ENCODE results near the gene MGAT4B.

MGAT4B gene

DNA sequence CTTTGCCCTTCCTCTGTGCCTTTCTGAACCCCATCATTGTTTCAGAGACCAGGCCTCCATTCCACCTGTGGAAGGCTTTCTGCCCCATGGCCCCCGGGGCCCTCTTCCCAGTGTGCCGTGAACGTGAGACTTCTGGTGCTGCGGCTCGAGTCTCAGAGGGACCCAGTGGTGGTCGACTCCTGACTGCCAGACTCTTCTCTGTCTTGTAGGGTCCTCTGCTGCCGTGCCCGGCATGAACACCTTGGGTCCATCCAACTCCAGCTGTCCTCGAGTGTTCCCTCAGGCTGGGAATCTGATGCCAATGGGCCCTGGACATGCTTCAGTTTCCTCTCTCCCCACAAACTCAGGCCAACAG, 33.0 kb downstream of the MGAT4B start:
- in situ Hi-C loops (cut with MboI; ENCODE audit: low sequenced_read_pairs) = no loop called here

DNA sequence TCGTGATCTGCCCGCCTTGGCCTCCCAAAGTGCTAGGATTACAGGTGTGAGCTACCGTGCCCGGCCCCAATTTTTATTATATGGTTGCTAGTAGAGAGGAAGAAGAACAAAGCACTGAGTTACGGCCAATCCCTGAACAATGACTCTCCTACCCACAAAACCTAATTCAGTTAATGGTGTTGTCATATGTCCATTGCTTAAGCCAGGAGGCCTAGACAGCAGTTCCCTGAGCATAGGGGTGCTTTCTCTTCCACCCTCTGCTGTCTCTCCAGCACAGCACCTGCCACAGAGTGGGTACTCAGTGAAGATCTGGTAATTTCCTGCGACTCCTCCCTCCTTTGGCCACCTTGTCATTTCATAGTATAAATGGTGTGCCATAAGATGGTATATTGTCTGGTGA, 34.3 kb downstream of the MGAT4B start:
- in situ Hi-C loops (cut with MboI; ENCODE audit: low sequenced_read_pairs) = no loop called here

DNA sequence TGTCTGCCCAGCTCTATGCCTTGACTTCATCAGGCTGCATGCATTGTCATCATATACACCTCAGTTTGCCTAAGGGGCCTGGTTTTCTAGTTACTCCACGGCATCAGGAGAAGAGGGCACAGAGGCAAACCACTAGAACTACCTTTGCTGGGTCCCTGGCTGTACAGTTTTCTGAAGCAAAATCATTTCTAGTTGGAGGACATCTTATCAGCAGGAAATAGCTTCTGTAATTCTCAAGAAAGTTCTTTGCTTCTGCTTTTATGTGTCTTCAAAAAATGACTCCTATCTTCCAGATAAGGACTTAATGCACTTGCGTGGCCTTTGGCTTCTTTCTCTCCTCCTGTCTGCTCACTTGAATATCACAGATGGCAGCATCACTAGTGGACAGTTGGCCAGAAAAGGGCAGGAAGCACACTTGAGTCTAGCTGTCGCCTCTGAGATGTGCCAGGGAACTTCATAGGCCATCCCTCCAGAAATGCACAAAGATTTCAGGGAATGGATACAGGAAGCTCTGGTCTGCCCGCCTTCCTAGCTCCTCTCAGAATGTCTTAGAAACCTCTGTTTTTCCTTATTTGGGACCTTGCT, 35.3 kb downstream of the MGAT4B start:
- in situ Hi-C loops (cut with MboI; ENCODE audit: low sequenced_read_pairs) = no loop called here

DNA sequence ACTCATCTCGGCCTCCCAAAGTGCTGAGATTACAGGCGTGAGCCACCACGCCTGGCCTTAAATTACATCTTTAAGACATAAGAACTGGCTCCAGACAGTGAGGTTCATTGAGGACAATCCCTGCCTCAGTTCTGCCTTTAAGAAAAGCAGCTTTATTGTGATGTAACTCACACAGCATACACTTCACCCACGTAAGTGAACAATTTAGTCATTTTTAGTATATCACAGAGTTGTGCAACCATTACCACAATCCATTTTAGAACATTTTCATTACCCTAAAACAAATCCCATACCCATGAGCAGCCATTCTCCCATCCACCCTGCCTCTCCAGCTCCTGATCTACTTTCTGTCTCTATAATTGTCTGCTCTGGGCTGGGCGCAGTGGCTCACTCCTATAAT, 36.9 kb downstream of the MGAT4B start:
- in situ Hi-C loops (cut with MboI; ENCODE audit: low sequenced_read_pairs) = no loop called here

DNA sequence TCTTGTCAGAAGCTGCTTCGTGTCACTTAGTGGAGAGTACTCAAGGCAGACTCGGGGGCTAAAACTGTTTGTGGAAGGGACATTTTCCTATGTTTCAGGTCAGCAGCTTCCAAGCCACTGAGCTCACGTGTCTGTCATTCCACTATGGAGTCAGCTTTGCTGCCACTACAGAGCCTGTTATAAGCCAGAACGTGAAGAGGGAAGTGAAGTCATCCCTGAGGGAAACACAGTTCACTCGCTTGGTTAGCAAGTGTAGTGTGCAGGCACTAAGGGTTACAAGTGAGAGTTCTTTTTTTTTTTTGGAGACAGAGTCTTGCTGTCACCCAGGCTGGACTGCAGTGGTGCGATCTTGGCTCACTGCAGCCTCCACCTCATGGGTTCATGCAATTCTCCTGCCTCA, 37.4 kb downstream of the MGAT4B start:
- in situ Hi-C loops (cut with MboI; ENCODE audit: low sequenced_read_pairs) = no loop called here

DNA sequence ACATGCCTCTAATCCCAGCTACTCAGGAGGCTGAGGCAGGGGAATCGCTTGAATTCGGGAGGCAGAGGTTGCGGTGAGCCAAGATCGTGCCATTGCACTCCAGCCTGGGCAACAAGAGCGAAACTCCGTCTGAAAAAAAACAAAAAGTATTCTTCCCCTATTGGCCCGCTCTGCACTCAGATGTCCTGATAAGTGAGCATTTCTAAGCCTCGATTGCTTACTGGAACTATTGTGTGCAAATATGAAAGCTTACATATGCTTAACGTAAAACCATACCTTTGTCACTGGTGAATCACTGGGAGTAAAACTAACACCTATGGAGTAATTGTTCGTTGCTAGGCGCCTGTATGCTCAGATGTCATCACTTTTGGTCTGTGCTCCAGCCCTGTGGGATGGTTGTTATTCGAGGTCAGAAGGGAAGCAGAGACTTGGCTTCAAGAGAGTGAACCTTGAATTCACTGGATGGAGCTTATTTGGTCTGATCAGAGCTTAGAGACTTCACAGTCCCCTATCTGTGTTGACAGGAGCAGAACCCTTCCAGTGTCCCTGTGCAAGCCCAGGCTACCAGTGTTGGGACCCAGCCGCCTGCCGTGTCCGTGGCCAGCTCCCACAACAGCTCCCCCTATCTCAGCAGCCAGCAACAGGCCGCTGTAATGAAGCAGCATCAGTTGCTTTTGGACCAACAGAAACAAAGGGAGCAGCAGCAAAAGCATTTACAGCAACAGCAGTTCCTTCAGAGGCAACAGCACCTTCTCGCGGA, 38.2 kb downstream of the MGAT4B start:
- in situ Hi-C loops (cut with MboI; ENCODE audit: low sequenced_read_pairs) = no loop called here

DNA sequence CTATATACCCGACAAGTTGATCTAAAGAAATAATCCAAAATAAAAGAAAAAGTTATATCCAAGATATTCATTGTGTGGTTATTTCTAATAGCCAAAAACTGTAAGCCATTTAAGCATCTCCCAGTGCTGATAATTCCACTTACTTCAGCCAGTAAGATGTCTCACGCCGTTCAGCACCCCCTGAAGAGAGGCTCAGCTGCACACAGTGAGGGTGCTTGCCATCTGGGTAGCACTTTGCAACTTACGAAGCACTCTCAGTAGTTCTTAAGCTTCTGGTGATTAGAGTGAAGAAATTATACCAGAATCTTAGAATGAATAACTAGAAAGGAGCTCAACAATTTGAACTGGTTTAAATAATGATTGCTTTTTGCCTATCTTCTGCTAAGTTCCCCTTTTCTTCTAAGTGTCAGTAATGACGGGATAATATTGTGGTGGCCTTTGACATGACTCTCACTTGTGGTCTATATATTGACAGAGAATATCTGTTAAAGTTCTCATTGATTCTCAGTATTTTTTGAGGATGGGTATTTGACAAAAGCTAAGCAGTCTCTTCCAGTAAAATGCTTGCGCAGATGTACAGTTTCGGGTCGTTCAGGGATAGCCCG, 39.1 kb downstream of the MGAT4B start:
- in situ Hi-C loops (cut with MboI; ENCODE audit: low sequenced_read_pairs) = no loop called here

DNA sequence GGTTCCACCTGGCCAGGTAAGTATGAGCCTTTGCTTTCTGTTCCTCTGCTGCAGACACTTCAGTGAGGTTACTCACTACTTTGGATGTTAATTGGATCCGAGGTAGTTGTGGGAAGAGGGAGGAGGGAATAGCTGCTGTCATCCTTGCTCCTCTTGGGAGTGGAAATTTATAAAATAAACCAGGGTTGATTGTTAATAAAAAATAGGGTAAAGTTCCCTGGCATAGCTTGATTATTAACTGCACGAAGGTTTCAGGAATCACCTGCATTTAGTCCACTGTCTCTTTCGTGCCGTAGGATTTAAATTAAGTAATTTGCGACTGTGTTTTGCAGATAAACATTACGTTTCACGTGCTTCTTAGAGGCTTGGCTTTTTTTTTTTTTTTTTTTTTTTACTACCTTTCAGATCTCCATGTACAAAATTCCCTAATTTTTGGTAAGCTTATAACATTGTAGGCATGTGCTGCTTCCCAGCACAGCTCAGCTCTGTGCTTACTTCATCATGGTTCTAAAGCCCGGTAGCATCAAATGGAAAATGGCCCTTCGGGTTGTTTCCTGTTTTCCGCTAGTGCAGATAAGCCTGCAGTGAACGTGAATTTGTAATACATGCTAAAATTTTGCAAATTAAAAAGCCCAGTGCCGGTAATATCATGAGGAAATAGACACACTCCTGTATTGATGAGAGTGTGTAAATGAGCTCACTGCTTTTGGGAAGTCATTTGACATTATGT, 39.8 kb downstream of the MGAT4B start:
- in situ Hi-C loops (cut with MboI; ENCODE audit: low sequenced_read_pairs) = no loop called here

DNA sequence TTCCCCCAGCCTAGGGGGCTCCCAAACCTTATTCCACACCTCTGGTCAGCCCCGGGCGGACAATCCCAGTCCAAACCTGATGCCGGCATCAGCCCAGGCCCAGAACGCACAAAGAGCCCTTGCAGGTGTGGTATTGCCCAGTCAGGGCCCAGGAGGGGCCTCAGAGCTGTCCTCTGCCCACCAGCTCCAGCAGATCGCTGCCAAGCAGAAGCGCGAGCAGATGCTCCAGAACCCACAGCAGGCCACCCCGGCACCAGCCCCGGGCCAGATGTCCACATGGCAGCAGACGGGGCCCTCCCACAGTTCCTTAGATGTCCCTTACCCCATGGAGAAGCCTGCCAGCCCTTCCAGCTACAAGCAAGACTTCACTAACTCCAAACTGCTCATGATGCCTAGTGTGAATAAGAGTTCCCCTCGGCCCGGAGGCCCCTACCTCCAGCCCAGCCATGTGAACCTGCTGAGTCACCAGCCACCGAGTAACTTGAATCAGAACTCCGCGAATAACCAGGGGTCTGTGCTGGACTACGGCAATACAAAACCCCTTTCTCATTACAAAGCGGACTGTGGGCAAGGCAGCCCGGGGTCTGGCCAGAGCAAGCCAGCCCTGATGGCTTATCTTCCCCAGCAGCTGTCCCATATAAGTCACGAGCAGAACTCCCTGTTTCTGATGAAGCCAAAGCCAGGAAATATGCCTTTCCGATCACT, 40.5 kb downstream of the MGAT4B start:
- in situ Hi-C loops (cut with MboI; ENCODE audit: low sequenced_read_pairs) = no loop called here

DNA sequence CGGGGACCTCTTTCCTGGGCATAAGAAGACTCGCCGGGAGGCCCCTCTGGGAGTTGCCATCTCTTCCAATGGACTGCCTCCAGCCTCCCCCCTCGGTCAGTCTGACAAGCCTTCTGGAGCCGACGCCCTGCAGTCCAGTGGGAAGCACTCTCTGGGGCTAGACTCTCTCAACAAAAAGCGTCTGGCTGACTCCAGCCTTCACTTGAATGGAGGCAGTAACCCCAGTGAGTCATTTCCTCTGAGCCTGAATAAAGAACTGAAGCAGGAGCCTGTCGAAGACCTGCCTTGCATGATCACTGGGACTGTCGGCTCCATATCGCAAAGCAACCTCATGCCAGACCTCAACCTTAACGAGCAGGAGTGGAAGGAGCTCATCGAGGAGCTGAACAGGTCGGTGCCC, 41.3 kb downstream of the MGAT4B start:
- in situ Hi-C loops (cut with MboI; ENCODE audit: low sequenced_read_pairs) = no loop called here

DNA sequence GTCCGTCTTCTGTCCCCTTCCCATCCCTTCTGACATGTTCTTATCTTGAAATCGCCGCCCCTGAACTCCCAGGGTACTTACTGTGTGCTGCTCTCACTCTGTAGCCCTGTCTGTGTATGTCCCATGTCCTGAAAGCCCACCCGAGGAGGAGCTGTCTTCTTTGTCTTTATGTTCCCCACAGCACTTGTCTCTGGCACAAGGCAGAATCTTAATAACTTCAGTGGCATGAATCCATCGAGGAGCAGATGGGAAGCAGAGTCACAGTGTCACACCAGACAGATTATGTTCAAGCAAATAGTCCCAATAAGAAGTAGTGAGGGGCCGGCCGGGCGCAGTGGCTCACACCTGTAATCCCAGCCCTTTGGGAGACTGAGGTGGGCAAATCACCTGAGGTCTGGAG, 42.6 kb downstream of the MGAT4B start:
- in situ Hi-C loops (cut with MboI; ENCODE audit: low sequenced_read_pairs) = no loop called here

DNA sequence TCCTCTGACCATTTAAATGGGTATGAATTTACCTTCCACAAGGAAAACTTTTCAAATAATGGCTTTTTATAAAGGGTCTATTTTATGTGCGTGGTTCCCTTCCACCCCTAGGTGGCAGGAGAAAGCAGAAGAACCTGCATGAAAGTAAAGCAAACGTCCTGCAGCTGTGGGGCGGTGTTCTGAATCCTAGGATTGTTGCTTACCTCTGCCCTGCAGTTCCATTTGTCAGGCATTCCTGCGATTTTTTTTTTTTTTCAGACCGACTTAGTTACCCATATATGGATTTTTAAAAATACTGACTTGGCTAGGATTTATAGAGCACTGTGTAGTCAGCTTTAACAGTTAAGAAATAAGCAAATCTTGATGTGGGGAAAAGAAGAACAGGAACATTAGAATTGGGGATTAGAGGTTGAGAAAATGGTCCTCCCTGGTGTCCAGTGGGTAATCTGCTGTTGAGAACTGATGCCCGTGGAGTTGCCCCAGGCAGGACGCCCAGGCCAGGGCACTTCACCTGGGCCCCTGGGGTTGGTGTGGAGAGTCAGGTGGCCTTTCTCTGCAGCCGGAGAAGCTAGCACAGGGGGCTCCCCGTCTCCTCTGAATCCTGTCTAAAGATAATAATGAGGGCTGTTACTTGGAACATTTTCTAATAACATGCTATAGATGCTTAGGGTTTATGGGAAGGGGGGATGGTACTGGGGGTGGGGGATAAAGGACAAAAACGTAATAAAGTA, 43.3 kb downstream of the MGAT4B start:
- in situ Hi-C loops (cut with MboI; ENCODE audit: low sequenced_read_pairs) = no loop called here

DNA sequence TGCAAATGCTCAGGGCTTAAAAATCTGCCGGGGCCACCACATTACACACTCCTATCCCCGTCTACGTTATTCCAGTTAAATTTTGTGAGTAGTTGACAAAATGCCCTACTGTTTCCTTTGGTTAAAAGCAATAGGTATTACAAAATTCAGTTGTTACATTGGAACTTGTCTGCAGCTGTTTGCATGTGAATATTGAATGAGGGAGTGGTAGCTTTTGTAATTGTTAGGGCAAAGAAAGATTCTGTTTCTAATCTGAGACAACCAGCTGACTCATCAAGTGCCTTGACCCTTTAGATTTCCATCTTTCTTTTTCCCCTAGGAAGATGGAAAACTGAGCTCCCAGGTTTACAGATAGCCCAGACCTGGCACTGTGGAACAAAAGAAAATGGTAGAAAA, 43.9 kb downstream of the MGAT4B start:
- in situ Hi-C loops (cut with MboI; ENCODE audit: low sequenced_read_pairs) = no loop called here

DNA sequence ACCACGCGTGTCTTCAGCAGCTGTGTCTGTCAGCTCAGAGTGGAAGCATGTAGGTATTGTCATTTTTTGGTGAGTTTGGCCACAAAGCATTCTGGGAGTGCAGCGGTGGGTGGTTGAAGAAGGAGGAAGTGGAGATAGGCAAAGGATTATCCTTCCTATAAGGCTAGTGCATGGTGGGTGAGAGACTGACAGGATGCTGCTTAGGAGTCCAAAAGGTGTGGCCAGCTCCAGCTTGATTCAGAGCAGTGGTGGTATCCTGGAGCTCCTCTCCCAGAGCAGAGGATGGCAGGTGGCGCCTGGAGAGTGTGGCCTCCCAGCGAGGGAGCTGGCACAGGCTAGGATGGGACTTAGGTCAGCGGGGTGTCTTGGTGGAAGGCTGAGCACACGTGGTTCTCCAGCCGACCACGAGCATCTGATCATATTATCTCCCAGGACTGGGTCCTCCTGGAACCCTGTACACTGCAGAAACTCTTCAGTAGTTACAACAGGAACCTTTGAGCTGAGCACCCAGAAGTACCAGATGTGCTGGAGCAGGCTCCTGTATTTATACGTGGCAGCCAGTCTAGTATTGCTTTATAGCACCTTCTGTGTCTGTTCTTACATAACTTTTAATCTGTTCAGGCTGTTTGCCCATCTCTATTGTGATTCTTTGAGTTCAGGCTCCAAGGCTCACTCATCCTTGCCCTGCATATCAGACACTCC, 44.4 kb downstream of the MGAT4B start:
- in situ Hi-C loops (cut with MboI; ENCODE audit: low sequenced_read_pairs) = no loop called here

DNA sequence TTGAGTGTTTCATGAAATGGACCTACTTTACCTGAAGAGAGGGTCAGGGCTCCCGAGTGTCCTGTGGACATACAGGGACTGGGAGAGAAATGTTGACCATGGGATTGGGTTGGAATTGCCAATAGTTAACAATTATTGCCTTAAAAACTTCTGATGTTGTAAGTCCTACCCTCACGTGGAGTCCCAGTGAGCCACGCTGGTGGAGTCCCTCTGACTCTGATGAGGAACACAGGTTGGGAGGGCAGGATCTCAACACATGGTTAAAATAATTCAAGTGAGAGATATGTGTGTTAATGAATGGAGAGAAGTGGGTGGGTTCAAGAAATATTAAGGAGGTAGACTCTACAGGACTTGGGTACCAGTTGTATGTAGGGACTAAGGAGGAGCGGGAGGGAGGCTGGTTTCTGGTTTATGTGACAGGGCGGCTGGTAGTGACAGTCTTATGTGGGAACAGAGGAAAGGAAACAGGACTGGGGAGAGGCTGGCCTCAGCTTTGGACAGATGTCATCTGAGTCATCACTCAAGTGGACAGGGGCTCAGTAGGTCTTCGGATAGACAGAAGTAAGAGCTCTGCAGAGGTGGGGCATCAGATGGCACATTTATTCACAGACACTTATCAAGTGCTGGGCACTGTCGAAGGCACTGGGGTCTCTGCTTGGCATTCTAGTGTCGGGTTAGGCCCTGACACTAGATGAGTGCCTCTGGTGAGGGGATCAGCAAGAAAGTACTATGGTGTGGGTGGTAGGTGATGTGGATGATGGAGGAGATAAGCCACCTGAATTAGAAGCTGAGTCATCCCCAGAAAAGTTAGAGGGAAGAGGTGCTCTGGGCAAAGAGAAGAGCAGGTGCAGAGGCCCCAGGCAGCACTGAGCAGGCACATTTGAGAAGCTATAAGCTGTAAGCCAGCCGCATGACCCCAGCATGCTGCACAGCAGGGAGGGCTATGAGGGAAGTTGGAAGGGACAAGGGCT, 46.8 kb downstream of the MGAT4B start:
- in situ Hi-C loops (cut with MboI; ENCODE audit: low sequenced_read_pairs) = no loop called here

DNA sequence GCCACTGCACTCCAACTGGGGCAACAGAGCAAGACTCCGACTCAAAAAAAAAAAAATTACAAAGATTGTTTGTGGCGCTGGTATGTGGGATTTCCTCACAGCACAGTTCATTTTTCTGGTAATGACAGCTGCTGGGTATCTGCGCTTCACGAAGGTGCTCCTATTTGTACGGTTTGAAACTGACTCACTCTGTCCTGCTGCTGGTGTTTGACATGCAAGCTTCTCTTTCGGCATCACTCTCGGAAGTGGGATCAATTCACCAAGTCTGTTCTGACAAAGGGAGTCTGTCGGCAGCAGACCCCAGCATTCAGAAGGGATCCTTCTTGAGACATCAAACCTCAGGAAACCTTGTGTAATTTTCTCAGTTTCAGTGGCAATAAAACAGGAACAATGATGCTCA, 47.7 kb downstream of the MGAT4B start:
- in situ Hi-C loops (cut with MboI; ENCODE audit: low sequenced_read_pairs) = no loop called here

DNA sequence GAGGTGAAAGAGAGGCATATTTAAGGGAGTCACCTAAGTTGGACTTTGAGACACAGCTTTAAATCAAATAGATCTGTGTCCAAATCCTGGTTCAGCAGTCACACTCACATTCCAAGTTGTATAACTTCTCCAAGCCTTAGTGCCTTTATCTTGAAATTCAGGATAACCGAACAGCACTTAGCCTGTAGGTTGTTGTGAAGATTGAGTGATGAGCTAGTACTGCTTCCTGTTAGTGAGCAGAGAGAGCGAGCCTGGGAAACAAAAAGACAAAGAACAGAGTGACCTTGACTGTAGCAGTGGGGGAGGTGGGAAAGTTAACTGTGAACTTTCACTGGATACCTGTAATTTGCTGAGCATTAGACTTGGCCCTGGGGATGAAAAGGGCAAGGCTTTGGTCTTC, 51.6 kb downstream of the MGAT4B start:
- in situ Hi-C loops (cut with MboI; ENCODE audit: low sequenced_read_pairs) = no loop called here

DNA sequence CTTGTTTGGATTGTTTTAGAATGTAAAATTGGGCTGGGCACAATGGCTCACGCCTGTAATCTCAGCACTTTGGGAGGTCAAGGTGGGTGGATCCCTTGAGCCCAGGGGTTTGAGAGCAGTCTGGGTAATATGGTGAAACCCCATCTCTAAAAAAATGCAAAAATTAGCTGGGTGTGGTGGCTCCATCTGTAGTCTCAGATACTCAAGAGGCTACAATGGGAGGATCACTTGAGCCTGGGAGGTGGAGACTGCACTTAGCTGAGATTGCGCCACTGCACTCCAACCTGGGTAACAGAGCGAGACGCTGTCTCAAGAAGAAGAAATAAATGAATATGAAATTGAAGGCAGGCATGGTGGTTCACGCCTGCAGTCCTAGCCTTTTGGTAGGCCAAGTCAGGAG, 52.7 kb downstream of the MGAT4B start:
- in situ Hi-C loops (cut with MboI; ENCODE audit: low sequenced_read_pairs) = no loop called here
